Stimulated activated CD8-positive, alpha-beta memory T cell treated with anti-CD3 and anti-CD28 coated beads, Interleukin-7, amount 100 ng/mL, for 1 hour (primary cell): ENCODE results near the gene SAMD4A.

Experiments used
- DNase-seq, 2 donors: peaks; one replicate each; pipeline ENCODE4 v3.0.0-alpha.2; 2020; ENCODE audit warnings: low read depth in 2 of 2

SAMD4A gene

DNA sequence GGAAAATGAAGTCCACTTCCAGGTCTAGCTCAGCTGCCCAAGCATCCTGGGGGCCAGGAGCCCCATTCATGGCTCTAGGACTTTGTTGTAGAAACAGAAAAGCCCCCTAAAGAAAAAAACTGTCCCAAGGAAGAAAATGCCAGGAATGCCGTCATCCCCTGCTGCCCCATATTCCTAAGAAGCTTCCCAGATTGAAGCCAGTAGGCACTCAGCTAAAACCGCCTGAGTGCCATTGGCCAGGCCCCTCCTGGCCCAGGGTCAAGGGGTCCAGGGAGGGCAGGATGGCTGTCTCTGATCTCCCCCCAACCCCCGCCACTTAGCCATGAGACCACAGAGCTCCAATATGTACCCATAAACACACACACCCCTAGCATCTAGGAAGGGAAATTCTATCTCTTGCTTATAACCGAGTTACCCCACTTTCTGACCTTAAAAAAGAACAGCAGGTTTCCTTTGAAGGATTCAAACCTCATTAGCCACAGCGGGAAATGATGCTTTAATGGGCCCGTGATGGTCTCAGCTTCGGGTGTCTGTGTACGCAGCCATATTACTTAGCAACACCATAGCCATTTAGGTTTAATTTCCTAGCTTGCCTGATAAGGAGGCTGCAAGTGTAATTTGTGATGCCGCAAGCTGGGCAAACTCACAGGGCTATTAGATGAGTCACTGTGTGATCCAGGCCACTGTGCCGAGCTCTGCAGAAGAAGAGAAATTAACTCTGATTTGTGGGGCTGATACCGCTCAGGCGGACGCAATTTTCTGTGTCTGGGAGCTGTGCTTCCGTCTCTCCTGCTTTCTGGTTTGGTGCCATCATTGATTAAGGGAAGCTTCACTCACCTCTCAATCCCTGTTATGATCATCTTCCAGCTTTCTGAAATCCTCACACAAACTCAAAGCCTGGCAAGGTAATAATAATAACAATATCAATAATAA is 251.5 kb downstream of the SAMD4A start:
- no peak for DNase-seq

DNA sequence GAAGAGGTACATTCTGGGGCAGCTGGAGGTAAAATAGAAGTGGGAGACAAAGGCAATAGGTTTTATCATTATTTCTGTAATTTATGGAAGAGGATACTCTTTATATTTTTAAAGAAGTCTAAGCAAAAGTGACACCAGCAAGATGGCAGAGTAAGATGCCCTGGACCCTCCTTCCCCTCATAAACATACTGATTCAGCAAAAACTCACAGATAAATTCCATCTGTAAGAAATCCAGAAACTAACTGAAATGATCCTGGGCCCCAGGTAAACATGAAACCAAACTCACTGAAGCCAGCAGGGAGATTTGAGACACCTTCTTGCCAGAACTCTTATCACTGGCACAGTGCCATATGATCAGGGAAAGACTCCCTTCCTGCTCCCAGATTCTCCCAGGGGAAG is 255.8 kb downstream of the SAMD4A start:
- DNase-seq: no peak

DNA sequence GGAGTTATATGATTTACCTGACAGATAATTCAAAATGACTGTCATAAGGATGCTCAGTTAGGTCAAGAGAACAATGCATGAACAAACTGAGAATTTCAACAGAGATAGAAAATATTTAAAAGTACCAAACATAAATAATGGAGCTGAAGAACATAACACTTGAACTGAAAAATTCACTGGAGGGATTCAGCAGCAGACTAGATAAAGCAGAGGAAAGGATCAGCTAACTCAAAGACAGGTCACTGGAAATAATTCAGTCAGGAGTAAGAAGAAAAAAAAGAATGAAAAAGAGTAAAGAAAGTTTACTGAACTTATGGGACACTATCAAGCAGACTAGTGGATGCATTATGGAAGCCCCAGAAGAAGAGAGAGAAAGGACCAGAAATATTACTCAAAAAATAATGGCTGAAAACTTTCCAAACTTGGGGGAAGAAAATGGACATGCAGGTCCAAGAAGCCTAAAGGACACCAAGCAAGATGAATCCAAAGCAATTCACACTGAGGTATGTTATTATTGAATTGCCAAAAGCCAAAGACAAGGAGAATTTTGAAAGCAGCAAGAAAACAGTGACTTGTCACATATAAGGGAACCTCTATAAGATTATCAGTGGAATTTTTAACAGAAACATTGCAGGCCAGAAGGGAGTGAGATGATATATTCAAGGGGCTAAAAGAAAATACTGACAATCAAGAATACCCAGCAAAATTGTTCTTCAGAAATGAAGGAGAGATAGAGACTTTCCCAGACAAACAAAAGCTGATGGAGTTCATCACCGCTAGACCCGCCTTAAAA is 257.0 kb downstream of the SAMD4A start:
- DNase-seq: no peak

DNA sequence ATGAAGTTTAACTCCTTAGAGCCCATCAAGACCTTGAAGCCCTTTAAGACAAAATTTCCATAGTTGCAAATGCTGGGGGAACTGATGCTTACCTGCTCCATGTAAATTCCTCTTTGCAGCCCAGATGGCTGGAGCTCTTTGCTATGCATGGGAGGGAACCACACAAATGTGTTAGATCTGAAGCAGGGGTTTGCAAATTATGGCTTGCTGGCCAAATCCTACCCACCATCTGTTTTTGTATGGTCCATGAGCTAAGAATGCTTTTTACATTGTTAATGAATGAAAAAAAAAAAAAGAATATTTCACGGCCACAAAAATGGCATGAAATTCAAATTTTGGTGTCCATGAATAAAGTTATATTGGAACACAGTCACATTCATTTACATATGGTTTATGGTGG is 261.1 kb downstream of the SAMD4A start:
- DNase-seq: no peak

DNA sequence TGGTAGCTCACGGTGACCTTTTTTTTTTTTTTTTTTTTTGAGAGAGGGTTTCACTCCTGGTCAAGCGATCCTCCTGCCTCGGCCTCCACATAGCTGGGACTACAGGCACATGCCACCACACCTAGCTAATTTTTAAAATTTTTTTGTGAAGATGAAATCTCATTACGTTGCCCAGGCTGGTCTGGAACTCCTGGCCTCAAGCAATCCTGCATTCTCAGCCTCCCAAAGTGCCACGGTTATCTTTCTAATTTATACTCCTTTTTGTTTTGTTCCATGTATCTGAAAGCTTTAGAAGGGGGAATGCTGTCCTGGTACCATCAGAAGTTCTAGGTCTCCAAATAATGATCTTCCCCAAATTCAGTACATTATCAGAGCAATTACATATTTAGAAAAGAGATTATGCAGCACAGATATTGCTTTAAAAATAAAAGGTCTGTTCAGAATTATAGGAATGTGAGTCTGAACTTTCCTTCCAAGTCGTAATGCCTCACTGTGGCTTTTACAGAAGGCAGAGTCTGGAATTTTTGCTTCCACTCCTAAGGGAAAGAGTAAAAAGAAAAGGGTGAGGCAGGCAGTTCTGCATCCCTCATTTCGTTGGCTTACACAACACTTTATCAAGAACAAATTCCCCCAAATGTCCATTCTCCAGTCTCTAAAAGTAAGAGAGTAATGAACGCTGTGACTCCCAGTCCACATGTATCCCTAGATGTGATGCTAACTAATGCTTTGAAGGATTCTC is 262.7 kb downstream of the SAMD4A start:
- DNase-seq: no peak

DNA sequence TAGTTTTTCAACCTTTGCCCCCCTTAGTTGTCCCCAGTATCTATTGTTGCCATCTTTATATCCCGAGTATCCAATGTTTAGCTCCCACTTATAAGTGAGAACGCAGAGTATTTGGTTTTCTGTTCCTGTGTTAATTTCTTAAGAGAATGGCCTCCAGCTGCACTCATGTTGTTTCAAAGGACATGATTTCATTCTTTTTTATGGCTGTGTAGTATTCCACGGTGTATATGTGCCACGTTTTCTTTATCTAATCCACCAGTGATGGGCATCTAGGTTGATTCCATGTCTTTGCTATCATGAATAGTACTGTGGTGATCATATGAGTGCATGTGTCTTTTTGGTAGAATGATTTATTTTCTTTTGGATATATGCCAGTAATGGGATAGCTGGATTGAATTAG is 263.7 kb downstream of the SAMD4A start:
- DNase-seq: no peak

DNA sequence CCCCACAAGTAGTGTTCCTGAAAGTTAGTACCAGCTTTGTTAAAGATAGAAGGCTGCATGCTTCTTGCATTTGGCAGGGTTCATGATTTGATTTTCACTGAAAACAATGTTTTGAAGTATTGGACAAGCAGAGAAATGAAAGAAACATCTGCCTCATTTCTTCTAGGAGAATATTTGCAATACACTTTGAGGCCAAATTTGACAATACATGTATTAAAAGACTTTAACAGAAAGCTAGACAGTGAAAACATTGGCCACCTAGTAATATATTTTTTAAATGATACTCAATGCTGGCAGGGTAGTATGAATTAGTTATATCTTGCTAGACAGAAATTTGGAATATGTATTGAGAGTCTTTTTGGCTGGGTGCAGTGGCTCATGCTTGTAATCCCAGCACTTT is 267.2 kb downstream of the SAMD4A start:
- no peak for DNase-seq

DNA sequence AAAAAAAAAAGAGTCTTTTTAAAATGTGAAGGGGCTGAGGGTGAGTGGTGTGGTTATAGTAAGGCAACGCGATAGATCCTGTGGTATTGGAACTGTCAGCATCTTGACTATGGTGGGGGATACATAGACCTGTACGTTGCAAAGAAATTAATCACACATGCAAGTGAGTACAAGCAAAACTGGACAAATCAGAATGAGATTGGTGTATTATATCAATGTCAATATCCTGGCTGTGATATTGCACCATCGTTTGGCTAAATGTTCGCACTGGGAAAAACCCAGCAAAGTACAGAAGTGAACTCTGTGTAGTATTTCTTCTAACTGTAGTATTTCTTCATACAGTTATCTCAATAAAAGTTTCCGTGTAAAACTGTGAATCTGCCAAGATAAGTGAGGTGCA is 267.8 kb downstream of the SAMD4A start:
- DNase-seq: no peak

DNA sequence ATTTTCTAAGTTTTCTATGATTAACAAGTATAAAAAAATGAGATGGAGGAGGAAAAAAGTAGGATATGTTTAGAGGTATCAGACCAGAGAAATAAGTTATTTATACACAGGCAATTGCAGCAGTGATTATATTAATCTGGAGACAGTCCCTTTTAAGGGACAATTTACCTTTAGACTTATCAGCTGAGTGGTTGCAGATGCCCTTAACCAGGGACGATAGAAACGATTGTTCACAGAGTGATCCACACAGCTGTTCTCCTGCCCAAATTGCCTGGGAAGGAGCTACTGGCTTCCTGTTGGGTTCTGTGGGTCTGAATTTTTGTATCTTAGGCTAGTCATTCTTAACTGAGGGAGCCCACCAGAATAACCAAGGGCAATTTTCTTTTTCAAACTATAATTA is 269.3 kb downstream of the SAMD4A start:
- DNase-seq: no peak

DNA sequence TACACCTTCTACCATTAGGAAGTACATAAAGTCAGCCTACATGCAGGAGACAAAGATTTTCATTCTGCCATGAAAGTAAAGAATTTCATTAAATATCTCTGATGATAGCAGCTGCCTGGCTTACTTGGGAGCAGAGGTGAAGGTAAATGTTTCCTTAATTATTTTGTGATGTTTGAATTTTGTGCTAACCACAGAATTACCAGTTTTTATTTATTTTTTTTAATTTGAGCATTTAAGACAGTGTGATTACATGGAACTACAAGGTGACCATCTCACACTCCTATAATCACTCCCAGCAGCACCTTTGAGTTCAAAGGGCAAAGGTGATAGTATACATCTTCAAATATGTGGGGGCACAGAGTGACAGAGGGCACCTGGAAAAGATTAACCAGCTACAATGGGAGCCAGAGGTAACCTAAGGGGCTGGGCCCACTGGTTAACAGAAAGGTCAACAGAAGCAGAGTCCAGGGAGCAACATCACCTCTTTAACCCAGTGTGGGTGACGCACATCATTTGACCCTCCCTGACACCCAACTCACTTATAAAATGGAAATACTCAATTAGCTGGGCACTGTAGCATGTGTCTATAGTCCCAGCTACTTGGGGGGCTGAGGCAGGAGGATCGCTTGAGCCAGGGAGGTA is 270.7 kb downstream of the SAMD4A start:
- DNase-seq: no peak

DNA sequence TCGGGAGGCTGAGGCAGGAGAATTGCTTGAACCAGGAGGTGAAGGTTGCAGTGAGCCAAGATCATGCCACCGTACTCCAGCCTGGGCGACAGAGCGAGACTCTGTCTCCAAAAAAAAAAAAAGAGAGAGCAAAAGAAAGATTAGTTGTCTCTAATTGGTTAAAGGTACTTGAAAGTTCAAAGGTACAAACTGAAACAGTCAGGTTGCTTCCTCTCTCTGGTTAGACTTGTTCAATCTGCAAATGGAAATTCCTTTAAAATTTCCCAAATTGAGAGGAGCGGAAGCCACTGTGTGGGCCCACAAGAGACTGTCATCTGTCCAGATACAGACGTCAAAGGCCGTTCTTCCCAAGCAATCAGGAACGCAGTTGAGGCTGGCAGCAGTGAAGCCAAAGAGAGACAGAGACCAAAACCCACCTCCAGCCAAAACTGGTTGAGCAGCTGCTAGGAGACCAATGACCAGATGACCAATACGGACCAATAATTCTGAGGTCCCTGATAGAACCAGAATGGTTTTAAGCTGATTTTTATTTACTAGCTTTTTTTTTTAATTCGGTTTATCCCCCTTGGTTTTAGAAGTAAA is 272.1 kb downstream of the SAMD4A start:
- DNase-seq: no peak

DNA sequence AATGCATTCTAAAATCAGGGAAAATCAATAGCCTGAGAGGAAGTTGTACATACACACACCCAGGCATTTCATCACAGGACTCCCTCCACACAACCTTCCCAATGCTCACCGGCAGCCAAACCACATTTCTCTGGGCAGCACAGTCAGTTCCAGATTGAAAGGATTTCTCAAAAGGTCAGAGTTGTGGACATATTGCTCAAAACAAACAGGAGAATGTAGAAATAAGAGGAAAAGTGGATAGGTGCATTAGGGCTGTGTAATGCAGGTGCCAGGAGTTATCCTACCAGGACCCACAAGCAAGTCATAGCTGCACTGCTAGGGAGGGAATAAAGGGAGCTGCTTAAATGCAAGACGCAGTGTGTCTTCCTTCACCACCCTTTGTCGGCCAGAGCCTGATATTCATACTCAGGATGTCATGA is 272.8 kb downstream of the SAMD4A start:
- DNase-seq: no peak

DNA sequence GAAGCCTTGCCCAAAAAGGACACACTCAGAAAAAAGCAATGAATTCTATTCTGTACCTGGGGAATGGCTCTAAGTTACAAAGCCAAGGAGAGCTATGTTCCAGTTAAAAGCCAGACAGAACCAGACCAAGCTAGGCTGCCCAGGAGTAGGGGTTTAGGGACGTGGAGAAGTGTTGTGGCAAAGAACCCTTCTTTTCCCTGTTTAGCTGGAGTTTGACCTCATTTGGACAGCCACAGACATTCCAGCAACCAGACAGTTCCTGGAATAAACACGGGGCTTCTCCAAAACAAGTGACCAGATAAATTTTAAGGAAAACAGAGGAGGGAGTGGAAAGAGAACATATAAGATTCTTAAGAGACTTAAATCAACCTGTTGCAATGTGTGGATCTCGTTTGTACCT is 273.4 kb downstream of the SAMD4A start:
- no peak for DNase-seq

DNA sequence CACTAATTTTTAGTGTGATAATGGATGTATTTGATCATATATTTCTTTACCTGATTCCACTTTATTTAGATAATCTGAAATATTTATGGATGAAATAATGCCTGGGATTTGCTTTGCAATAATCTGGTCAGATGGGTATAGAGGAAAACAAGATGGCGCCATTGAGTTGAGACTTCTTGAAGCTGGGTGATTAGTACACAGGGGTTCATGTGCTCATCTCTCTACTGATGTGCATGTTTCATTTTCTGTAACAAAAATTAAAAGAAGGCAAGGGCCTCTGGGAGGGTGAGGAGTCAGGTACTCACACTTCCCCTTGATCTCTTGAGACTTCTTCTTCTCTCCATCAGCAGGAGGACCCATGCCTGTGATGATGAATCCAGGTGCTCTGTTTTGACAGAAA is 273.9 kb downstream of the SAMD4A start:
- DNase-seq: no peak
